HG03066 (cell line): ENCODE measurements around the gene ATXN7L3B.

ENCODE experiments used
- ATAC-seq: cut with Tn5 transposase; IDR thresholded peaks from one replicate; pipeline ENCODE4 v1.9.1; 2021; ENCODE audit warnings: low read depth; ENCODE audit not compliant: unreplicated experiment

ATXN7L3B gene

GRCh38 chr12:74547249-74547648 is 9.6 kb downstream of the ATXN7L3B start:
- ATAC-seq, result no peak

GRCh38 chr12:74551291-74551690 is 13.7 kb downstream of the ATXN7L3B start:
- ATAC-seq, result no peak

GRCh38 chr12:74552201-74552600 is 14.6 kb downstream of the ATXN7L3B start:
- no peak for ATAC-seq

GRCh38 chr12:74559728-74560127 is 22.1 kb downstream of the ATXN7L3B start:
- ATAC-seq, result no peak

- no peak for ATAC-seq
These were observed 26.3 kb downstream of the ATXN7L3B start for GRCh38 chr12:74563927-74564326.

GRCh38 chr12:74578486-74578885 is 40.9 kb downstream of the ATXN7L3B start:
- ATAC-seq, result no peak

- ATAC-seq, result no peak
These were observed 41.8 kb downstream of the ATXN7L3B start for GRCh38 chr12:74579446-74579845.

- ATAC-seq, result no peak
These were observed 42.3 kb downstream of the ATXN7L3B start for GRCh38 chr12:74579981-74580380.

GRCh38 chr12:74581439-74581838 is 43.8 kb downstream of the ATXN7L3B start:
- ATAC-seq, result no peak

- ATAC-seq, result no peak
These were observed 46.9 kb downstream of the ATXN7L3B start for GRCh38 chr12:74584483-74585062.

GRCh38 chr12:74586251-74586650 is 48.6 kb downstream of the ATXN7L3B start:
- ATAC-seq, result no peak
